Caco-2 (cell line): ENCODE results near the gene TSHB. TPM values are rescaled to one million over a fixed set of nuclear protein-coding genes. Genes with fewer than 3 reads are reported as not detected.

Source experiments
- BruUV-seq: library from RNA; stranded (reverse); fragments of 400-500 nt; replicated peaks from 2 replicates; lab custom pipeline; 2021; lab: Mats Ljungman, UMichigan
- CTCF ChIA-PET: fragments of 300-600 bp; sonication (Branson Sonifier 250); formaldehyde crosslinking; loops from one replicate; lab custom pipeline; 2022; ENCODE audit warnings: antibody characterized with exemption; lab: Charles Lee
- POLR2A ChIA-PET: fragments of 300-600 bp; sonication (Branson Sonifier 250); formaldehyde crosslinking; loops from one replicate; lab custom pipeline; 2022; ENCODE audit warnings: antibody characterized with exemption; lab: Charles Lee
- DNase-seq, 2 experiments: peaks; one replicate each; pipeline versions ENCODE4 v3.0.0 to v3.0.0-alpha.2; 2020 to 2022
- H3K27me3 ChIP-seq: replicated peaks from 2 replicates; pipeline ENCODE4 v1.6.0; 2011; ENCODE audit warnings: low read length; ENCODE audit not compliant: control insufficient read depth, insufficient read depth
- H3K36me3 ChIP-seq: 2 replicates; pipeline ENCODE4 v1.5.1; 2011; ENCODE audit warnings: low read length; ENCODE audit not compliant: control insufficient read depth, insufficient read depth
- H3K4me1 ChIP-seq: fragments of 250-450 bp; sonication (Bioruptor Pico); 2 replicates; pipeline ENCODE4 v1.5.1; 2020; ENCODE audit warnings: mild to moderate bottlenecking
- H3K4me3 ChIP-seq: 2 replicates; pipeline ENCODE4 v1.5.1; 2011; ENCODE audit warnings: low read depth, mild to moderate bottlenecking, control low read depth, low read length
- H3K9me3 ChIP-seq: fragments of 250-450 bp; sonication (Bioruptor Pico); 2 replicates; pipeline ENCODE4 v1.5.1; 2020; ENCODE audit warnings: mild to moderate bottlenecking, moderate library complexity
- H3K27ac Mint-ChIP-seq: one replicate; pipeline ENCODE4 v1.8.0; 2022; ENCODE audit warnings: mixed read lengths; ENCODE audit not compliant: unreplicated experiment
- H3K27me3 Mint-ChIP-seq: one replicate; pipeline ENCODE4 v1.8.0; 2022; ENCODE audit warnings: mixed read lengths; ENCODE audit not compliant: insufficient read depth, unreplicated experiment
- H3K36me3 Mint-ChIP-seq: one replicate; pipeline ENCODE4 v1.8.0; 2022; ENCODE audit warnings: mild to moderate bottlenecking, mixed read lengths; ENCODE audit not compliant: insufficient read depth, unreplicated experiment
- H3K4me1 Mint-ChIP-seq: one replicate; pipeline ENCODE4 v1.8.0; 2022; ENCODE audit warnings: low read depth, mixed read lengths; ENCODE audit not compliant: unreplicated experiment
- H3K4me3 Mint-ChIP-seq: one replicate; pipeline ENCODE4 v1.8.0; 2022; ENCODE audit warnings: mild to moderate bottlenecking, moderate library complexity, mixed read lengths; ENCODE audit not compliant: unreplicated experiment
- H3K9me3 Mint-ChIP-seq: one replicate; pipeline ENCODE4 v1.8.0; 2022; ENCODE audit warnings: mixed read lengths; ENCODE audit not compliant: unreplicated experiment
- intact Hi-C: fragments of 100-400 bp; cut with micrococcal nuclease; formaldehyde crosslinking; loops from one replicate; pipeline ENCODE4 v1.10.0; 2022; ENCODE audit not compliant: unreplicated experiment
- total RNA-seq: library from RNA; stranded (reverse); gene quantifications from 2 replicates; pipeline ENCODE4 v1.2.3, GENCODE V29; 2022
- TF ChIP-seq, protein P1 (sequence below), 2 experiments: fragments of 200-600 bp in 1 of 2; IDR thresholded peaks; 1 replicate in 1 of 2; 2 replicates in 1 of 2; pipeline versions ENCODE4 v1.5.1 to v1.8.0; 2011 to 2022; ENCODE audit warnings: antibody characterized with exemption in 1 of 2, control low read depth in 1 of 2, inconsistent platforms in 1 of 2, low read depth in 1 of 2, low read length in 1 of 2, mild to moderate bottlenecking in 1 of 2, moderate library complexity in 1 of 2; ENCODE audit not compliant: insufficient read depth in 1 of 2, severe bottlenecking in 1 of 2, unreplicated experiment in 1 of 2

Gene TSHB
- total RNA-seq, 1 experiment from 2014 or later = not detected

GRCh38 chr1:115035652-115036051, 6.0 kb downstream of the TSHB start:
- Mint-ChIP-seq H3K27me3 (no peaks in the 10 kb centered on the region), H3K9me3 (no peaks in the 10 kb centered on the region), H3K4me1 (peaks cover 6% of the 10 kb centered on the region), H3K27ac (no peak overlapping the region), H3K36me3 (no peaks in the 10 kb centered on the region), H3K4me3 (no peak overlapping the region)
- POLR2A ChIA-PET = interaction anchor here (0.5 kb wide), 1 partner anchor 65 kb away, joined by 3 read pairs; no protein-coding TSS in a partner anchor
- no peaks in the 10 kb centered on the region for H3K27me3 ChIP-seq
- H3K4me1 ChIP-seq = peaks cover 37% of the 10 kb centered on the region
- H3K9me3 ChIP-seq = no peaks in the 10 kb centered on the region
- CTCF ChIA-PET = no interaction called here
- DNase-seq = no peak
- no peak overlapping the region for H3K4me3 ChIP-seq
- BruUV-seq = no TSS peak
- H3K36me3 ChIP-seq = no peaks in the 10 kb centered on the region
- TF ChIP-seq, protein P1, sequence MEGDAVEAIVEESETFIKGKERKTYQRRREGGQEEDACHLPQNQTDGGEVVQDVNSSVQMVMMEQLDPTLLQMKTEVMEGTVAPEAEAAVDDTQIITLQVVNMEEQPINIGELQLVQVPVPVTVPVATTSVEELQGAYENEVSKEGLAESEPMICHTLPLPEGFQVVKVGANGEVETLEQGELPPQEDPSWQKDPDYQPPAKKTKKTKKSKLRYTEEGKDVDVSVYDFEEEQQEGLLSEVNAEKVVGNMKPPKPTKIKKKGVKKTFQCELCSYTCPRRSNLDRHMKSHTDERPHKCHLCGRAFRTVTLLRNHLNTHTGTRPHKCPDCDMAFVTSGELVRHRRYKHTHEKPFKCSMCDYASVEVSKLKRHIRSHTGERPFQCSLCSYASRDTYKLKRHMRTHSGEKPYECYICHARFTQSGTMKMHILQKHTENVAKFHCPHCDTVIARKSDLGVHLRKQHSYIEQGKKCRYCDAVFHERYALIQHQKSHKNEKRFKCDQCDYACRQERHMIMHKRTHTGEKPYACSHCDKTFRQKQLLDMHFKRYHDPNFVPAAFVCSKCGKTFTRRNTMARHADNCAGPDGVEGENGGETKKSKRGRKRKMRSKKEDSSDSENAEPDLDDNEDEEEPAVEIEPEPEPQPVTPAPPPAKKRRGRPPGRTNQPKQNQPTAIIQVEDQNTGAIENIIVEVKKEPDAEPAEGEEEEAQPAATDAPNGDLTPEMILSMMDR (IDR thresholded peaks at IDR 0.05; ENCODE audit: insufficient read depth in 1 of 2, low read depth in 1 of 2, low read length in 1 of 2, severe bottlenecking in 1 of 2, unreplicated experiment in 1 of 2) = no peak
- intact Hi-C loops = no loop called here

- Histone ChIP-seq H3K4me3 (no peak overlapping the region), H3K9me3 (no peaks in the 10 kb centered on the region), H3K27me3 (no peaks in the 10 kb centered on the region), H3K4me1 (peaks cover 37% of the 10 kb centered on the region), H3K36me3 (no peaks in the 10 kb centered on the region)
- Mint-ChIP-seq H3K27ac (no peak overlapping the region), H3K4me3 (no peak overlapping the region), H3K27me3 (no peaks in the 10 kb centered on the region), H3K4me1 (peaks cover 6% of the 10 kb centered on the region), H3K36me3 (no peaks in the 10 kb centered on the region), H3K9me3 (no peaks in the 10 kb centered on the region)
- intact Hi-C loops = loop anchor here (1.0 kb wide), 2 partner anchors 32 to 58 kb away; no protein-coding TSS in a partner anchor
- peak; percentile 58 to 67 for DNase-seq
- TF ChIP-seq, protein P1 (IDR thresholded peaks at IDR 0.05; ENCODE audit: insufficient read depth in 1 of 2, low read depth in 1 of 2, low read length in 1 of 2, severe bottlenecking in 1 of 2, unreplicated experiment in 1 of 2) = no peak
- POLR2A ChIA-PET = no interaction called here
- CTCF ChIA-PET = interaction anchor here (0.6 kb wide), 1 partner anchor 17 kb away, joined by 3 read pairs; no protein-coding TSS in a partner anchor
- BruUV-seq = no TSS peak
Measured at GRCh38 chr1:115036814-115037507, 7.3 kb downstream of the TSHB start.

- no peak for DNase-seq
- Histone ChIP-seq H3K4me3 (no peak overlapping the region), H3K27me3 (no peaks in the 10 kb centered on the region), H3K4me1 (peaks cover 32% of the 10 kb centered on the region), H3K36me3 (no peaks in the 10 kb centered on the region), H3K9me3 (no peaks in the 10 kb centered on the region)
- Mint-ChIP-seq H3K4me1 (no peaks in the 10 kb centered on the region), H3K36me3 (no peaks in the 10 kb centered on the region), H3K4me3 (no peak overlapping the region), H3K9me3 (no peaks in the 10 kb centered on the region), H3K27ac (no peak overlapping the region), H3K27me3 (no peaks in the 10 kb centered on the region)
- TF ChIP-seq, protein P1 (IDR thresholded peaks at IDR 0.05; ENCODE audit: insufficient read depth in 1 of 2, low read depth in 1 of 2, low read length in 1 of 2, severe bottlenecking in 1 of 2, unreplicated experiment in 1 of 2) = no peak
- CTCF ChIA-PET = no interaction called here
- intact Hi-C loops = no loop called here
- POLR2A ChIA-PET = no interaction called here
- BruUV-seq = no TSS peak
Measured at GRCh38 chr1:115040501-115040900, 10.9 kb downstream of the TSHB start.
